Endothelial cell of umbilical vein (primary cell): ENCODE measurements around the gene CGB8. TPM values are rescaled to one million over a fixed set of nuclear protein-coding genes. Genes with fewer than 3 reads are reported as not detected.

Experiments
- BruUV-seq: library from RNA; stranded (reverse); fragments of 400-500 nt; replicated peaks from 2 replicates; lab custom pipeline; 2021; lab: Mats Ljungman, UMichigan
- CTCF ChIA-PET: fragments of 300-600, 350-600 bp; sonication (Branson Sonifier 250); formaldehyde crosslinking; loops from one replicate; lab custom pipeline; 2021; ENCODE audit warnings: antibody characterized with exemption, inconsistent platforms; lab: Charles Lee
- POLR2A ChIA-PET: fragments of 300-600, 350-600 bp; sonication (Branson Sonifier 250); formaldehyde crosslinking; loops from one replicate; lab custom pipeline; 2021; ENCODE audit warnings: antibody characterized with exemption, inconsistent platforms; lab: Charles Lee
- DNase-seq: peaks from one replicate; pipeline ENCODE4 v3.0.0-alpha.2; 2011; ENCODE audit warnings: low read depth, low spot score
- FAIRE-seq: peaks from 2 replicates; lab custom pipeline; 2011; peaks lifted over from hg19 to GRCh38; lab: Jason Lieb, UNC
- H2AFZ ChIP-seq: 2 replicates; pipeline ENCODE4 v1.6.0; 2012; ENCODE audit warnings: low read depth, low read length, control low read depth, inconsistent platforms
- H3K27ac ChIP-seq: 2 replicates; pipeline ENCODE4 v1.5.1; 2011; ENCODE audit warnings: low read depth, mild to moderate bottlenecking, control low read depth, low read length, moderate library complexity; ENCODE audit not compliant: insufficient read depth
- H3K27me3 ChIP-seq, 2 experiments: 2 replicates each; pipeline versions ENCODE4 v1.6.0 to v1.6.1; 2011; ENCODE audit warnings: low read length in 2 of 2, mixed read lengths in 1 of 2; ENCODE audit not compliant: control insufficient read depth in 2 of 2, insufficient read depth in 2 of 2
- H3K36me3 ChIP-seq, 2 experiments: 2 replicates in 1 of 2; 3 replicates in 1 of 2; pipeline ENCODE4 v1.5.1; 2011; ENCODE audit warnings: low read length in 2 of 2, mild to moderate bottlenecking in 1 of 2, moderate library complexity in 1 of 2; ENCODE audit not compliant: control insufficient read depth in 2 of 2, insufficient read depth in 2 of 2; ENCODE audit errors: extremely low read depth in 1 of 2
- H3K4me1 ChIP-seq: 3 replicates; pipeline ENCODE4 v1.5.1; 2011; ENCODE audit warnings: mild to moderate bottlenecking, low read length; ENCODE audit not compliant: control insufficient read depth, insufficient read depth; ENCODE audit errors: extremely low read depth
- H3K4me2 ChIP-seq: 2 replicates; pipeline ENCODE4 v1.6.1; 2011; ENCODE audit warnings: low read length, control low read depth, mixed read lengths; ENCODE audit not compliant: insufficient read depth
- H3K4me3 ChIP-seq, 3 experiments: fragments of 200-600 bp in 1 of 3; sonication (generic), shearing (Covaris generic) in 1 of 3; replicated peaks in 1 of 3; 2 replicates each; pipeline ENCODE4 v1.5.1; 2011 to 2016; ENCODE audit warnings: control low read depth in 3 of 3, low read length in 3 of 3, mild to moderate bottlenecking in 2 of 3, inconsistent platforms in 1 of 3, low read depth in 1 of 3, moderate library complexity in 1 of 3; ENCODE audit not compliant: insufficient read depth in 1 of 3
- H3K79me2 ChIP-seq: 2 replicates; pipeline ENCODE4 v1.6.0; 2012; ENCODE audit warnings: low read length, inconsistent platforms; ENCODE audit not compliant: control insufficient read depth, insufficient read depth
- H3K9ac ChIP-seq: replicated peaks from 2 replicates; pipeline ENCODE3; 2011; ENCODE audit warnings: low read length, control low read depth; ENCODE audit not compliant: insufficient read depth; ENCODE audit errors: extremely low read depth
- H3K9me1 ChIP-seq: replicated peaks from 3 replicates; pipeline ENCODE4 v1.6.0; 2011; ENCODE audit warnings: mild to moderate bottlenecking, low read length; ENCODE audit not compliant: control insufficient read depth, insufficient read depth; ENCODE audit errors: extremely low read depth
- H3K9me3 ChIP-seq: replicated peaks from 2 replicates; pipeline ENCODE4 v1.5.1; 2012; ENCODE audit warnings: low read length, inconsistent platforms; ENCODE audit not compliant: control insufficient read depth, insufficient read depth
- H4K20me1 ChIP-seq: replicated peaks from 2 replicates; pipeline ENCODE3; 2011; ENCODE audit warnings: mild to moderate bottlenecking, low read length; ENCODE audit not compliant: control insufficient read depth, insufficient read depth; ENCODE audit errors: extremely low read depth
- CTCF ChIP-seq, 2 donors: IDR thresholded peaks; 1 replicate in 1 of 2; 2 replicates in 1 of 2; pipeline ENCODE4 v1.5.1; 2011; ENCODE audit warnings: low read length in 2 of 2, mild to moderate bottlenecking in 2 of 2, moderate library complexity in 2 of 2, control low read depth in 1 of 2, inconsistent platforms in 1 of 2, low read depth in 1 of 2; ENCODE audit not compliant: insufficient read depth in 1 of 2; ENCODE audit errors: extremely low read depth in 1 of 2
- EZH2 ChIP-seq: IDR thresholded peaks from 2 replicates; pipeline ENCODE4 v1.6.1; 2012; ENCODE audit warnings: borderline replicate concordance, low read depth, mild to moderate bottlenecking, moderate library complexity, low read length, inconsistent platforms; ENCODE audit not compliant: severe bottlenecking
- FOS ChIP-seq: IDR thresholded peaks from 2 replicates; pipeline ENCODE4 v1.6.1; 2011; ENCODE audit warnings: mild to moderate bottlenecking, low read length, moderate library complexity, borderline replicate concordance; ENCODE audit not compliant: insufficient read depth
- GATA2 ChIP-seq: IDR thresholded peaks from 2 replicates; pipeline ENCODE4 v1.7.0; 2011; ENCODE audit warnings: low read depth, mild to moderate bottlenecking, moderate library complexity, mixed read lengths, low read length; ENCODE audit not compliant: insufficient read length, insufficient read depth
- JUN ChIP-seq: IDR thresholded peaks from 2 replicates; pipeline ENCODE4 v1.6.1; 2011; ENCODE audit warnings: borderline replicate concordance, low read depth; ENCODE audit not compliant: insufficient read length, insufficient read depth
- MAX ChIP-seq: IDR thresholded peaks from 2 replicates; pipeline ENCODE4 v1.6.1; 2011; ENCODE audit not compliant: insufficient read depth, insufficient read length
- MYC ChIP-seq: IDR thresholded peaks from one replicate; pipeline ENCODE4 v1.6.1; 2011; ENCODE audit warnings: mild to moderate bottlenecking, low read depth, low read length
- POLR2A ChIP-seq: IDR thresholded peaks from 2 replicates; pipeline ENCODE4 v1.6.1; 2012; ENCODE audit warnings: low read depth, mild to moderate bottlenecking, control low read depth, low read length
- POLR2AphosphoS5 ChIP-seq: IDR thresholded peaks from 2 replicates; pipeline ENCODE4 v1.6.1; 2012; ENCODE audit warnings: low read depth, mild to moderate bottlenecking, control low read depth, low read length, moderate library complexity; ENCODE audit not compliant: insufficient read depth
- dilution Hi-C: fragments of 300-500 bp; cut with MboI; formaldehyde crosslinking; loops from one replicate; pipeline ENCODE4 v1.15.0; 2019; ENCODE audit warnings: low sequenced_read_pairs; ENCODE audit not compliant: extremely low pct_ligation_motif_present
- intact Hi-C: fragments of 100-400 bp; cut with micrococcal nuclease; formaldehyde crosslinking; loops from one replicate; pipeline ENCODE4 v1.10.0; 2022
- polyA plus RNA-seq, 4 experiments: library from polyadenylated mRNA; depleted of rRNA in 3 of 4; stranded (reverse) in 3 of 4; unstranded in 1 of 4; fragments of >200 nt; gene quantifications; 2 replicates each; pipeline versions ENCODE4 v1.2.1 to v1.2.3, GENCODE V29; 2011 to 2012; ENCODE audit warnings: missing spikeins in 1 of 4
- total RNA-seq: library from RNA; stranded (reverse); gene quantifications from 2 replicates; pipeline ENCODE4 v1.2.3, GENCODE V29; 2021

CGB8 gene
- total and polyA plus RNA-seq, 2 donors (not counting 3 experiments of a cell fraction or from before 2014, with no cell fraction given): not detected

DNA sequence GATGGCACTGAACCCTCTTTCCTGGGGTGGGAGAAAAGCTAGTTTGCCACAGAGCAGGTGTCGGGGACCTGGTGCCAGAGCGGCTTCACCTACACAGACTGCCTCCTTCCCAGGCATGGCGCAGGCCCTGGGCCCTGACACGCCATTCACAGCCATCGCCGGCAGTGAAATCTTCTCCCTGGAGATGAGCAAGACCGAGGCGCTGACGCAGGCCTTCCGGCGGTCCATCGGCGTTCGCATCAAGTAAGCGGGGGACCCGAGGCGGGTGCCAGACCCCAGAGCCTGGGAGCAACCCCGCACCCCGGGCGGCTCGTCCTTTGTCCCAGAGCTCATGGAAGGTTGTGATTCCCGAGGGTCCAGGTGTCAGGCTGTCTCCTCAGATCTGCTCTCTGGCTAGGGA, 42.0 kb downstream of the CGB8 start:
- no peak overlapping the region for H3K4me3 ChIP-seq
- ChIA-PET CTCF (no interaction called here), POLR2A (no interaction called here)
- H3K27ac ChIP-seq: no peak overlapping the region
- intact Hi-C loops: no loop called here
- no peak overlapping the region for H3K4me2 ChIP-seq
- H3K9me1 ChIP-seq: no peaks in the 10 kb centered on the region
- dilution Hi-C loops: no loop called here
- TF ChIP-seq MYC (no peak), GATA2 (no peak), POLR2A (no peak), FOS (no peak), CTCF (IDR thresholded peaks at IDR 0.05; ENCODE audit: extremely low read depth in 1 of 2, insufficient read depth in 1 of 2, low read depth in 1 of 2, low read length in 2 of 2) (no peak), EZH2 (no peak), MAX (no peak), JUN (no peak), POLR2AphosphoS5 (no peak)
- FAIRE-seq (no peak), DNase-seq (no peak)
- H2AFZ ChIP-seq: no peak overlapping the region
- no peaks in the 10 kb centered on the region for H3K79me2 ChIP-seq
- H3K9me3 ChIP-seq: no peaks in the 10 kb centered on the region
- no peaks in the 10 kb centered on the region for H3K4me1 ChIP-seq
- H3K36me3 ChIP-seq: peaks cover 8 to 37% of the 10 kb centered on the region in 2 experiments
- BruUV-seq: no TSS peak
- no peaks in the 10 kb centered on the region for H3K27me3 ChIP-seq
- no peak overlapping the region for H3K9ac ChIP-seq
- H4K20me1 ChIP-seq: no peaks in the 10 kb centered on the region
